Stimulated activated CD8-positive, alpha-beta memory T cell treated with anti-CD3 and anti-CD28 coated beads, Interleukin-15, amount 100 ng/mL, for 1 hour (primary cell): ENCODE results near the gene TMEM43.

Experiments used
- DNase-seq: peaks from one replicate; pipeline ENCODE4 v3.0.0-alpha.2; 2020; ENCODE audit warnings: low read depth

TMEM43 gene

GRCh38 chr3:14138109-14138877, 13.4 kb downstream of the TMEM43 start:
- DNase-seq: no peak

- no peak for DNase-seq
Measured at GRCh38 chr3:14138878-14139655, 14.2 kb downstream of the TMEM43 start.

GRCh38 chr3:14139771-14140170, 14.9 kb downstream of the TMEM43 start:
- no peak for DNase-seq

- DNase-seq: no peak
Measured at GRCh38 chr3:14140668-14141067, 15.8 kb downstream of the TMEM43 start.

- no peak for DNase-seq
Measured at GRCh38 chr3:14141144-14141543, 16.3 kb downstream of the TMEM43 start.

GRCh38 chr3:14141602-14142341, 16.9 kb downstream of the TMEM43 start:
- no peak for DNase-seq

GRCh38 chr3:14142567-14143270, 17.9 kb downstream of the TMEM43 start:
- no peak for DNase-seq

GRCh38 chr3:14143271-14144225, 18.7 kb downstream of the TMEM43 start:
- DNase-seq: no peak

- DNase-seq: peak; percentile 45
Measured at GRCh38 chr3:14144423-14145075, 19.7 kb downstream of the TMEM43 start.

GRCh38 chr3:14145236-14145635, 20.4 kb downstream of the TMEM43 start:
- no peak for DNase-seq

- DNase-seq: no peak
Measured at GRCh38 chr3:14145670-14146380, 21.0 kb downstream of the TMEM43 start.

- no peak for DNase-seq
Measured at GRCh38 chr3:14146381-14147065, 21.7 kb downstream of the TMEM43 start.

- no peak for DNase-seq
Measured at GRCh38 chr3:14147066-14147435, 22.2 kb downstream of the TMEM43 start.

- no peak for DNase-seq
Measured at GRCh38 chr3:14147617-14148016, 22.8 kb downstream of the TMEM43 start.

- DNase-seq: no peak
Measured at GRCh38 chr3:14148041-14148985, 23.5 kb downstream of the TMEM43 start.

GRCh38 chr3:14150078-14150477, 25.2 kb downstream of the TMEM43 start:
- DNase-seq: no peak

- no peak for DNase-seq
Measured at GRCh38 chr3:14150491-14151230, 25.8 kb downstream of the TMEM43 start.
